T1000 (cell line): ENCODE data around the gene XPO5.
"Not testable (repeated sequence)": the region's sequence is repeated elsewhere in the genome, so short reads cannot be mapped to it uniquely, and the experiment has no call there.

Experiments
- DNase-seq: peaks from one replicate; lab custom pipeline; 2025; ENCODE audit warnings: mixed read lengths; lab: John Stamatoyannopoulos, UW

XPO5 gene

GRCh38 chr6:43517505-43518357 lies 58.1 kb downstream of the XPO5 start:
- DNase-seq, result no peak

DNA sequence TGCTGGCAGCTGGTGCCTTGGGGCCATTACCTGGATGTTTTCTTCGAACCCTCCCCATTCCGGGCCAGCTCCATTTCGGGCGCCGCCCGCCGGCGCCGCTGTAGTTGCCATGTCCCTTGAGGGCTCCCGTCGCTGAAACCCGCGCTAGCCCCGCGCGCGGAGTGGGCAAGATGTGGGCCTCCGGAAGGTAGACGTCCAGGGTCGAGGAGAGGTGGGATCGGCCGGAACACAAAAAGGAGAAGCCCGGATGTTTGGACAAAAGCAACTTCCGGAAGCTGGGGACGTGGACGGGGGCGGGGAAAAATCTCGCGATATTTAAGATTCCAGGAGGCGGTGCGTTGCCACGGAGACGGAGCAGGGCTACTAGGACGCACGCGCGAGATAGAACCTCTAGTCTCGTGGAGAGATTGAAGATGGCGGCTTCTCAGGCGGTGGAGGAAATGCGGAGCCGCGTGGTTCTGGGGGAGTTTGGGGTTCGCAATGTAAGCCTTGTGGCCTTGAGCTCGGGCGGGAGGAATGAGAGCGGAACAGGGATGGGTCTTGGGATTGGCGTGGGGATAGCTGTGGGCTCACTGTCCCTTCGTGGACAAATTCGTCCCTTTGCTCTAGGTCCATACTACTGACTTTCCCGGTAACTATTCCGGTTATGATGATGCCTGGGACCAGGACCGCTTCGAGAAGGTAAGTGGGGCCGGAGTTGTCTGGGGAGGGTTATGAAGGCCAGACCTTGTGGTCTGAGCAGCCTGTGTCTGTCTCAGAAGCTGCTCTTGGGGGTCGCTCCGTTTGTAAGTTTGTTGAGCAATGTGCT lies 58.9 kb downstream of the XPO5 start, which contains the start of the genes POLR1C and YIPF3:
Gene POLR1C, plus strand, starts transcription at position 393 of the 808 bp plus-strand sequence. Its CDS starts 21 bp downstream, at position 414.
Gene YIPF3, minus strand, starts transcription at position 230 of the 808 bp plus-strand sequence. Its CDS starts 119 bp downstream, at position 111.
- DNase-seq, result peak; percentile 97

DNA sequence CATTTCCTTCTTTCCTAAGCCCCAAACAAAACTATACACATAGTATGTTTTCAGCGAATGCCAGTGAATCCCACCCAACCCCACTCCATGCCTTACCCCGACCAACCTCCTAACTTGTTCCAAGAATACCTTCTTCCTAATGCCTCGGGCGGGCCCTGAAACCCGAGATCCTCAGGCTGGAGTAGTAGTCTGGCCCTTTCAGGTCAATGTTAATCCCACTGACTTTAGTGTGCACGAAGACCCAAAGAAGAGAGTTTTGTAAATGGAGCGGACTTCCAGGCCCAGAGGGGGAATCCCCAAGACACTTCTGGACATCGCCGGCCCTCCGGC lies 59.5 kb downstream of the XPO5 start:
- DNase-seq, result no peak

- no peak for DNase-seq
Measured at GRCh38 chr6:43515808-43516207, 60.0 kb downstream of the XPO5 start.

DNA sequence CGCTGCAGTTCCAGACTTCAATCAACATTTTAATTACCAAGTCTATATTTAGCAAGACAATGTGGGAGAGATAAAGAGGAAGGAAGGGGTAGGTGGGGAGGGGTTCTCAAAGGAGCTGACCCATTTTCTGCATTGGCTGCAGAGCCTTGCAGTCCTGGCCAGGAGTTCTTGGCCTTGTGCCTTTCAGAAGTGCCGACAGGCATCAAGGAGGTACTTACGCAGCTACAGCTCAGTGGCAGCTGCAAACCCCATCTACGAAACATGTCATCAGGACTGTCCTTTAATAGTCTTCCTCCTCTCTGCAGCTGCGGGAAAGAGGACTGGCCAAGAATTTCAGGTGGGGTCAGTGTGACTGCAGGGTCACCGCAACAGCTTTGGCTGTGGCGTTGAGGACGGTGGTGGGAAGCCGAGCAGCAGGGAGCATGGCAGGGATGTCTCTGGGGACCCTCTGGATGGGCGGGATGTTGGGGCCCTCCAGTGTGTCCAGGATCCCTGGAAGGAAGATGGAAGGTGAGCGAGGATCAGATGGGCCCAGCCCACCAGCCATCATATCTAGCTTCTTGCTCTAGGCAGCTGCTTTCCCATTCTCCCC lies 63.9 kb downstream of the XPO5 start:
- DNase-seq, result no peak

- DNase-seq, result no peak
Measured at GRCh38 chr6:43510827-43511163, 65.0 kb downstream of the XPO5 start.

- DNase-seq, result peak; percentile 92
Measured at GRCh38 chr6:43509984-43510826, 65.6 kb downstream of the XPO5 start, which contains the start of gene LRRC73. Gene LRRC73 (minus strand): TSS chr6:43510346. CDS start chr6:43509785, 561 bp downstream.

- DNase-seq, result no peak
Measured at GRCh38 chr6:43509142-43509983, 66.5 kb downstream of the XPO5 start.

- no peak for DNase-seq
Measured at GRCh38 chr6:43508481-43509141, 67.2 kb downstream of the XPO5 start.

GRCh38 chr6:43506667-43507471 lies 69.0 kb downstream of the XPO5 start:
- peak; percentile 74 for DNase-seq

DNA sequence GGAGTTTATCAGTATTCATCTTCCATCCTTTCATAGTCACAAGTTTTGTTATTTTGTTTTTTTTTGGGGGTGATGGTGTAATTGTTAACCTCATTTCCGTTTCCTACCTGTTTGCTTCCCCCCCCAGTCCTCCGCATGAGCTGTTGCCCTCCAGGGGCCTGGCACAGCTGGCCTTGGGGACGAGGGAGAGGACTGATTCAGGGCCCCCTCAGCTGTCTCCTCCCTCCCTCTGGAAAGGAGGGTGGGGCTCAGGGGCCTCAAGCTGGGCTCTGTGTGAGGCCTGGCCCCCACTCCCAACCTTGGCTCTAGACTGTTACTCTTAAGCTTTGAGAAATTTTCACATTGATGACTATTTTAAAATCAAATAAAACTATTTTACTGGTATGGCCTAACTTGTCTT lies 69.7 kb downstream of the XPO5 start:
- DNase-seq, result no peak

GRCh38 chr6:43505718-43506117 lies 70.1 kb downstream of the XPO5 start:
- DNase-seq, result no peak

- DNase-seq, result no peak
Measured at GRCh38 chr6:43504756-43505593, 70.9 kb downstream of the XPO5 start.

DNA sequence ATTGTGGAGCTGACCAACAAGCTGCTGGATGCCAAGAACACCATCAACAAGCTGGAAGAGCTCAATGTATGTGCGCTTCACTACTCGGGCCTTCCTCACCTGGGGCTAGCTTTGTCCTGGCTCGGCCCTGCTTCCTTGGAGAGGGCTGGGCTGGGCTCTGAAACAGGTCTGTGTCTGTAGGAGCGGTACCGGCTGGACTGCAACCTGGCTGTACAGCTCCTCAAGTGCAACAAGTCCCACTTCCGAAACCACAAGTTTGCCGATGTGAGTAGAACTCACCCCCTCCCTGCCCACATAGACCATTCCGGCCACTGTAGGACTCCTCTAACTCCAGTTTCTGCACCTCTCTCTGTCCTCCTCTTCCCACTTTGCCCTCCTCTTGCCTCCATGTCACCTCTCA lies 72.4 kb downstream of the XPO5 start:
- no peak for DNase-seq

GRCh38 chr6:43502666-43503065 lies 73.2 kb downstream of the XPO5 start:
- DNase-seq, result no peak

DNA sequence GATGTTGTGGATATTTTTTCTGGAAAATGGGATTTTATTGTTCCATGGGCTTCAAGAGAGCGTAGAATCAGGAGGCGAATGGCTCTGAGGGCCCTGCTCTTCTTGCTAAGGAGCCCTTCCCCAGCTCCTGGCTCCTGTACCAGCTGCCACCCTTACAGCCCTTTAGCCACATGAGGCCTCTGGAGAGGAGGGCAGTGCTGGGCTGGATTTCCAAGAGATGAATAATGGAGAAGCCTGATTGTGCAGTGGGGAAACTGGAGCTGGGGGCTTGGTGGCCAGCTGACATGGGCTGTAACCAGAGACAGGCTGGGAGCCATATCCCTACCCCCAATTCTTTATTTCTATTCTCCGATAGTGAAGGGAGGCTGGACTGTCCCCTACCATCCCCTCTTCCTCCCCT lies 74.9 kb downstream of the XPO5 start:
- no peak for DNase-seq

DNA sequence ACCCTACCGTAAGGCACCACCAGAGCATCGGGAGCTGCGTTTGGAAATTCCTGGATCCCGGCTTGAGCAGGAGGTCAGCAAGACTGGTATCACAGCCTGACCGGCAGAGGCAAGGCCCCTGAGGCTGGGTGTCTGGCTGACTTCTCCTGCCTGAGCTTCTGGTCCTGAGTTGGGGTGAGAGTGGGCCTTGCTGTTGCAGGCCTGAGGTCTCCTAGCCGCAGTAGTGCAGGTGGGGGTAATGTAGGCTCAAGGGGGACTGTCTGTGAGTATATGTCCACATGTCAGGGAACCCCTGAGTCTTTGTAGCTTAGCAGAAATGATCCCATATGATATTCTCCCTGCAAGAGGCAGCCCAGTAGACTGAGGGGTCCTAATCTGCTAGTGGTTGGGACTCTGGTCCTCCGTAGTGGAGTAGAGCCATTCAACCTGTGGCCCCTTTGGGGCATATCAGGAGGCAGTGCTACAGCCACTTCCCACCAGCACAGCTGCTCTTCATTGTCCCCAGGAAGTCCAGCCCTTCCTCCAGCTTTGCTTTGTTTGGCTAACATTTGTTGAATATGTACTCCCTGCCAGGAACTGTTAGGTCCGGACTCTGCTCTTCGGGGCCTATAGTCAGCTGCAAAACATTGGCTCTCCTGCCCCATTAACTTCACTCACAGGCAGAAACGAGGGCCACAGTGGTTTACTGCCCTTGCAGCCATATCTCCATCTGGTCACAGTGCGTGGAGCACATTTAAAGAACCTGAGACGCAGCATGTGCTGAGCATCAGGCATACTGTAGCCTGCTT lies 76.6 kb downstream of the XPO5 start:
- DNase-seq, result no peak

GRCh38 chr6:43498291-43498690 lies 77.5 kb downstream of the XPO5 start:
- DNase-seq, result not testable (repeated sequence)
